Panc1 (cell line): ENCODE measurements around the gene CLASRP. TPM values are rescaled to one million over a fixed set of nuclear protein-coding genes. Genes with fewer than 3 reads are reported as not detected.
"Not testable (repeated sequence)": the region's sequence is repeated elsewhere in the genome, so short reads cannot be mapped to it uniquely, and the experiment has no call there.

ENCODE experiments used
- ATAC-seq: fragments of 200-7000 bp; cut with Tn5 transposase; 2 replicates; pipeline ENCODE4 v1.9.1; 2020; ENCODE audit warnings: mild to moderate bottlenecking, moderate library complexity
- BruUV-seq: library from RNA; stranded (reverse); fragments of 400-500 nt; replicated peaks from 2 replicates; lab custom pipeline; 2021; lab: Mats Ljungman, UMichigan
- CTCF ChIA-PET: fragments of 300-600 bp; sonication (Branson Sonifier 250); formaldehyde crosslinking; loops from one replicate; lab custom pipeline; 2022; ENCODE audit warnings: antibody characterized with exemption; lab: Charles Lee
- POLR2A ChIA-PET: fragments of 300-600 bp; sonication (Branson Sonifier 250); formaldehyde crosslinking; loops from one replicate; lab custom pipeline; 2022; ENCODE audit warnings: antibody characterized with exemption; lab: Charles Lee
- DNase-seq: peaks from one replicate; pipeline ENCODE4 v3.0.0-alpha.2; 2010; ENCODE audit warnings: low read depth, low spot score
- H3K27ac ChIP-seq: 2 replicates; pipeline ENCODE4 v1.5.1; 2011; ENCODE audit warnings: mild to moderate bottlenecking, low read length, inconsistent platforms
- H3K27me3 ChIP-seq: fragments of 200-500 bp; sonication (Bioruptor generic); 2 replicates; pipeline ENCODE4 v1.6.0; 2014; ENCODE audit warnings: low read length, inconsistent platforms; ENCODE audit not compliant: control insufficient read depth, insufficient read depth
- H3K36me3 ChIP-seq: fragments of 200-500 bp; sonication (Bioruptor generic); 2 replicates; pipeline ENCODE4 v1.5.1; 2014; ENCODE audit warnings: inconsistent platforms, mild to moderate bottlenecking, low read length, moderate library complexity; ENCODE audit not compliant: control insufficient read depth, insufficient read depth
- H3K4me1 ChIP-seq: 2 replicates; pipeline ENCODE4 v1.5.1; 2011; ENCODE audit warnings: inconsistent platforms, mild to moderate bottlenecking, low read length, moderate library complexity; ENCODE audit not compliant: control insufficient read depth, insufficient read depth
- H3K4me3 ChIP-seq, 2 experiments: 2 replicates each; pipeline ENCODE4 v1.5.1; 2011 to 2012; ENCODE audit warnings: low read depth in 2 of 2, low read length in 2 of 2, mild to moderate bottlenecking in 2 of 2, inconsistent platforms in 1 of 2, moderate library complexity in 1 of 2
- H3K9me3 ChIP-seq: fragments of 200-500 bp; sonication (Bioruptor generic); 2 replicates; pipeline ENCODE4 v1.5.1; 2014; ENCODE audit warnings: low read depth, mild to moderate bottlenecking, inconsistent platforms, low read length, moderate library complexity; ENCODE audit not compliant: control insufficient read depth, insufficient read depth
- POLR2AphosphoS5 ChIP-seq: IDR thresholded peaks from 2 replicates; pipeline ENCODE4 v1.6.1; 2012; ENCODE audit warnings: mild to moderate bottlenecking, low read depth, low read length, moderate library complexity
- SIN3A ChIP-seq: IDR thresholded peaks from 2 replicates; pipeline ENCODE4 v1.6.1; 2012; ENCODE audit warnings: low read depth, mild to moderate bottlenecking, low read length, moderate library complexity, borderline replicate concordance; ENCODE audit not compliant: insufficient read depth
- TCF7L2 ChIP-seq: IDR thresholded peaks from 2 replicates; pipeline ENCODE4 v1.6.1; 2011; ENCODE audit warnings: mild to moderate bottlenecking, low read depth, low read length, inconsistent platforms
- in situ Hi-C: cut with HindIII; loops from 2 replicates; pipeline ENCODE4 v1.10.0; 2016; ENCODE audit warnings: low sequenced_read_pairs, low pct_unique_long_range_greater_than_20kb
- intact Hi-C: fragments of 100-400 bp; cut with micrococcal nuclease; formaldehyde crosslinking; loops from one replicate; pipeline ENCODE4 v1.10.0; 2022; ENCODE audit not compliant: unreplicated experiment
- total RNA-seq: library from RNA; stranded (reverse); gene quantifications from one replicate; pipeline ENCODE4 v1.2.1, GENCODE V29; 2021; ENCODE audit not compliant: unreplicated experiment
- TF ChIP-seq, protein P1 (sequence below): fragments of 450-650 bp; IDR thresholded peaks from 2 replicates; pipeline ENCODE4 v1.5.1; 2017; ENCODE audit warnings: mild to moderate bottlenecking
- TF ChIP-seq, protein P2 (sequence below), 2 experiments: IDR thresholded peaks; 2 replicates each; pipeline ENCODE4 v1.6.1; 2011 to 2012; ENCODE audit warnings: low read depth in 2 of 2, control low read depth in 1 of 2, low read length in 1 of 2, mild to moderate bottlenecking in 1 of 2, moderate library complexity in 1 of 2; ENCODE audit not compliant: insufficient read depth in 1 of 2

Gene CLASRP
- total RNA-seq, 1 experiment from 2014 or later = 72.4 TPM

- BruUV-seq = TSS peak; percentile 60
- H3K4me1 ChIP-seq = not testable (repeated sequence)
- POLR2A ChIA-PET = interaction anchor here (0.6 kb wide), 1 partner anchor 88 kb away, joined by 3 read pairs; no protein-coding TSS in a partner anchor
These were observed 38.2 kb upstream of the CLASRP start for GRCh38 chr19:45000665-45001064.

GRCh38 chr19:45001087-45001739 lies 37.6 kb upstream of the CLASRP start, which contains the start of gene RELB:
RELB (plus strand) TSS chr19:45001464; CDS start chr19:45001580, 116 bp downstream.
- ATAC-seq (peak; percentile 89), DNase-seq (no peak)
- Histone ChIP-seq H3K36me3 (no peaks in the 10 kb centered on the region), H3K9me3 (no peaks in the 10 kb centered on the region), H3K4me1 (no peaks in the 10 kb centered on the region), H3K27me3 (no peaks in the 10 kb centered on the region), H3K27ac (peak within 1 kb of the TSS; percentile 70), H3K4me3 (peak within 1 kb of the TSS; percentile 56 to 60)
- in situ Hi-C loops (no loop called here), intact Hi-C loops (no loop called here)
- 0 out of 2 replicates have a peak, but pooled peaks have one; percentile 10 for TF ChIP-seq SIN3A
- TF ChIP-seq, protein P1, sequence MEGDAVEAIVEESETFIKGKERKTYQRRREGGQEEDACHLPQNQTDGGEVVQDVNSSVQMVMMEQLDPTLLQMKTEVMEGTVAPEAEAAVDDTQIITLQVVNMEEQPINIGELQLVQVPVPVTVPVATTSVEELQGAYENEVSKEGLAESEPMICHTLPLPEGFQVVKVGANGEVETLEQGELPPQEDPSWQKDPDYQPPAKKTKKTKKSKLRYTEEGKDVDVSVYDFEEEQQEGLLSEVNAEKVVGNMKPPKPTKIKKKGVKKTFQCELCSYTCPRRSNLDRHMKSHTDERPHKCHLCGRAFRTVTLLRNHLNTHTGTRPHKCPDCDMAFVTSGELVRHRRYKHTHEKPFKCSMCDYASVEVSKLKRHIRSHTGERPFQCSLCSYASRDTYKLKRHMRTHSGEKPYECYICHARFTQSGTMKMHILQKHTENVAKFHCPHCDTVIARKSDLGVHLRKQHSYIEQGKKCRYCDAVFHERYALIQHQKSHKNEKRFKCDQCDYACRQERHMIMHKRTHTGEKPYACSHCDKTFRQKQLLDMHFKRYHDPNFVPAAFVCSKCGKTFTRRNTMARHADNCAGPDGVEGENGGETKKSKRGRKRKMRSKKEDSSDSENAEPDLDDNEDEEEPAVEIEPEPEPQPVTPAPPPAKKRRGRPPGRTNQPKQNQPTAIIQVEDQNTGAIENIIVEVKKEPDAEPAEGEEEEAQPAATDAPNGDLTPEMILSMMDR = no peak
- no peak for TF ChIP-seq TCF7L2
- TF ChIP-seq, protein P2, sequence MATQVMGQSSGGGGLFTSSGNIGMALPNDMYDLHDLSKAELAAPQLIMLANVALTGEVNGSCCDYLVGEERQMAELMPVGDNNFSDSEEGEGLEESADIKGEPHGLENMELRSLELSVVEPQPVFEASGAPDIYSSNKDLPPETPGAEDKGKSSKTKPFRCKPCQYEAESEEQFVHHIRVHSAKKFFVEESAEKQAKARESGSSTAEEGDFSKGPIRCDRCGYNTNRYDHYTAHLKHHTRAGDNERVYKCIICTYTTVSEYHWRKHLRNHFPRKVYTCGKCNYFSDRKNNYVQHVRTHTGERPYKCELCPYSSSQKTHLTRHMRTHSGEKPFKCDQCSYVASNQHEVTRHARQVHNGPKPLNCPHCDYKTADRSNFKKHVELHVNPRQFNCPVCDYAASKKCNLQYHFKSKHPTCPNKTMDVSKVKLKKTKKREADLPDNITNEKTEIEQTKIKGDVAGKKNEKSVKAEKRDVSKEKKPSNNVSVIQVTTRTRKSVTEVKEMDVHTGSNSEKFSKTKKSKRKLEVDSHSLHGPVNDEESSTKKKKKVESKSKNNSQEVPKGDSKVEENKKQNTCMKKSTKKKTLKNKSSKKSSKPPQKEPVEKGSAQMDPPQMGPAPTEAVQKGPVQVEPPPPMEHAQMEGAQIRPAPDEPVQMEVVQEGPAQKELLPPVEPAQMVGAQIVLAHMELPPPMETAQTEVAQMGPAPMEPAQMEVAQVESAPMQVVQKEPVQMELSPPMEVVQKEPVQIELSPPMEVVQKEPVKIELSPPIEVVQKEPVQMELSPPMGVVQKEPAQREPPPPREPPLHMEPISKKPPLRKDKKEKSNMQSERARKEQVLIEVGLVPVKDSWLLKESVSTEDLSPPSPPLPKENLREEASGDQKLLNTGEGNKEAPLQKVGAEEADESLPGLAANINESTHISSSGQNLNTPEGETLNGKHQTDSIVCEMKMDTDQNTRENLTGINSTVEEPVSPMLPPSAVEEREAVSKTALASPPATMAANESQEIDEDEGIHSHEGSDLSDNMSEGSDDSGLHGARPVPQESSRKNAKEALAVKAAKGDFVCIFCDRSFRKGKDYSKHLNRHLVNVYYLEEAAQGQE (IDR thresholded peaks at IDR 0.05; ENCODE audit: insufficient read depth in 1 of 2, low read depth in 2 of 2, low read length in 1 of 2) = no peak
- no TSS peak for BruUV-seq
- CTCF ChIA-PET = interaction anchor here (0.6 kb wide), 1 partner anchor 425 kb away, joined by 3 read pairs; no protein-coding TSS in a partner anchor
- POLR2A ChIA-PET = no interaction called here

More at GRCh38 chr19:45000665-45001064, 38.2 kb upstream of the CLASRP start:
- Histone ChIP-seq H3K4me3 (peak overlapping the region; percentile 48 to 56), H3K27ac (peak overlapping the region; percentile 70)
- H3K36me3 ChIP-seq, intact Hi-C loops, in situ Hi-C loops, CTCF ChIA-PET, DNase-seq, H3K9me3 ChIP-seq, H3K27me3 ChIP-seq, ATAC-seq: not testable (repeated sequence)

DNA sequence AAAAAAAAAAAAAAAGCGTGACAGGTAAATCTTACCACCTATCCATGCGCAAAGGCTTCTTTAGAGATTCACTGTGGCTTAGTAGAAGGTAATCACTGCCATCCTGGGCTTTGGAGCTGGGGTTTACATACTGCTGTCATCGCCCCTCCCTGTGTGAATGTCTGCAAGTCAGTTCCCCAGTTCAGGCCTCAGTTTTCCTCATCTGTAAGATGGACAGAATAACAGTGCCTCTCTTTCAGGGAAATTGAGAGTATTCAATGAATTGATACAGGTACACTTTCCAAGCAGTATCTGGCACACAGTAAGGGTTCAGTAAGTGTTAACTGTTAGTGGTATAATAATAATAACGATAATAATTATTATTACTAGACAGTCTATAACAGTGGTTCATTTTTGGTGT lies 35.4 kb upstream of the CLASRP start:
- in situ Hi-C loops (no loop called here), intact Hi-C loops (no loop called here)
- DNase-seq = no peak
- TF ChIP-seq, protein P1 = no peak
- TF ChIP-seq, protein P2 (IDR thresholded peaks at IDR 0.05; ENCODE audit: insufficient read depth in 1 of 2, low read depth in 2 of 2, low read length in 1 of 2) = no peak
- no peak for TF ChIP-seq POLR2AphosphoS5
- no peak for TF ChIP-seq TCF7L2
- no peak for TF ChIP-seq SIN3A
- Histone ChIP-seq H3K27me3 (no peaks in the 10 kb centered on the region), H3K4me1 (no peaks in the 10 kb centered on the region), H3K36me3 (no peaks in the 10 kb centered on the region), H3K27ac (no peak overlapping the region), H3K4me3 (no peak overlapping the region), H3K9me3 (no peaks in the 10 kb centered on the region)
- ChIA-PET CTCF (interaction anchor here (0.7 kb wide), 1 partner anchor 465 kb away, joined by 9 read pairs; no protein-coding TSS in a partner anchor), POLR2A (interaction anchor here (0.6 kb wide), 1 partner anchor 80 kb away, joined by 4 read pairs; no protein-coding TSS in a partner anchor)
- ATAC-seq = no peak
- BruUV-seq = no TSS peak
